COLO668 (cell line): ENCODE data around the gene HIRA.
A peak's percentile ranks its signal among the peaks of the same experiment; 100 is the strongest.
"Not testable (repeated sequence)": the region's sequence is repeated elsewhere in the genome, so short reads cannot be mapped to it uniquely, and the experiment has no call there.

Experiments used
- DNase-seq: peaks from one replicate; lab custom pipeline; 2025; ENCODE audit not compliant: unreplicated experiment; lab: John Stamatoyannopoulos, UW

HIRA gene

DNA sequence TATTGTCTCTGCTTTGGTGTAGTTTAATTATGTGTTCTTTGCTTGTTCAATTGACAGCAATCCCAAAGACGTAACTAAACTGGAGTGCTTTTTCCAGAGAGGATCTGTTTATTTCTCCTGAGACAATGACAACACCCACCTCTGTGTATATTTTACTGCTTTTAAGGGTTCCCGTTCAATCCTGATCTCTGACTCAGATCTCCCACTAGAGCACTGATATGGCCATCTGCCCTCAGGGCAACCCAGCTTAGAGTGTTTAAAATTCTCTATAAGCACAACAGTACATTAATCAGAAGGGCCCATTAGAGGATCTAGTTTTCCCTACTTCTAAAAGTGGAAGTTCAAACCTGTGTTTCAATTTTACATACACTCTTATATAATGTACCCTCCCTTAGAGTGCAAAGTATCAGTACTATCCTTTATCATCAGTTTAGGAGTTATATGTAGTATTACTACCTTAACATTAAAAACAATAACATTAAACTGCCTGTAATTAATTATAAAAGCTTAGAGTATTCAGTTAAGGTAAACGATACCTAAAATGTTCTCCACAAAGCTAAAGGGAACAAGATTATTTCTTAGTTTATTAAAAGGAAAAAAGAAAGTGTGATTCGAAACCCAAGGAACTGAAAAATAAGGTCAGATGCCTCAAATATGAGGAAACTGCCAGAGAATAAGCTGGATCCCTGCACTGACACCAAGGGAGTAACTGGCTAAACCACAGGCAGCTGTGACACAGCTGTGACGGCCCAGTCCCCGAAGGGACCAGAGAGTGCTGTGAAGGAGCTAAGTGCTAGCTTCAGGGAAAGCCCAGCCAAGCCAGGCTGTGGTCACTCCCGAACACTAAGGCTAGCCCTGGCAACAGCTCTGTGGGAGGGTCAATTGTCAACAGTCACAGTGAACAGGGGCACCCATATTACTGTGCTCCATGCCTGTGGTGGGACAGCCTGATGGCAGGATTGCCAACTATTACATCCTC is 32.2 kb upstream of the HIRA start:
- DNase-seq = no peak

DNA sequence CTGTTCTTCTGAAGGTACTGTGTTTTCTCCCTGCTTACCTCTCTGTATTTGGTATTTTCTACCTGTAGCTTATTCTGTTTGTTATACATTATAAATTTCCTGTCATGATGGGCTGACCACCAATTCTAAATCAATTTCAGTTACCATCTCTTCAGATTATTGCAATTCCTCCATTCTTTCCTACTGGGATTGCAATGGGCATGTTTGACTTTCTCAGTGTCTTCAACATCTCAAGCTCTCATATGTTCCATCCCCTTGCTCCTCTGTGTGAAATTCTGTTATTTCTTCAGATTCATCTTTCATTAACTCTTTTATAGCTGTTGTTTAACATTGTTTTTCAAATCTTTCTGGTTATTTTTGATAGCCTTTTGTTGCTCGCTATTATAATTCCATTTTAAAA is 31.5 kb upstream of the HIRA start:
- no peak for DNase-seq

DNA sequence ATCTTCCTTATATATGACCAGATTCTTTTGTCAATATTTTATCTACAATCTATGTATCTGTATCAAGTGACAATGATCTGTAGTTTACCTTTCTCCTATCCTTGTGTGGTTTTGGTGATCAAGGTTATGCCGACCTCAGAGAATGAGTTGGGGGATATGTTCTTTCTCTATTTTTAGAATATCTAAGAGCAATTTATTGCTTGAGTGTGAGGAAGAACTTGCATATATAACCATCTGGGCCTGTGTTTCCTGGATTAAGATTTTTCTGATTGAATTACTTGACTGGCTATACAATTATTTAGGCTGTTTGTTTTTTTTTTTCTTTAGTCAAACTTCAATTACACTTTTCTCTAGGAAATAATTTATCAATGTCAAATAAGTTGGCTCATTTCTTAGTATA is 30.0 kb upstream of the HIRA start:
- no peak for DNase-seq

DNA sequence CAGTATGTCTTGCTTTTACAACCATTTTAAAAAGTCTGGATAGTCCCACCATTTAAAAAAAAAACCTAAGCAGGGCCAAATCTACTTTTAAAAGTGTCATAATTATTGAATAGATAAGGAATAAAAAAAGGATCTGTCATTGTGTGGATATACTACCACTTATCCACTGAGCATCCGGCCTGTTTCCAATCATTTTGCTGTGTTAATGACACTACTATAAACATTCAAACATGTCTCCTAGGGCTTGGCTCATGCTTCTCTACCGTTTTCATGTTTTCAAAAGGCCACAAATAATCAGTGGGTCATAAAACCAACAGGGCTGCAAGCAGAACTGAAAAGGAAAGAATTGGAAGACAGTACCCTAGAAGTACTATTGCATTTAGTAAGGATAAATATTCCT is 28.5 kb upstream of the HIRA start:
- no peak for DNase-seq

GRCh38 chr22:19457828-19458428 is 26.4 kb upstream of the HIRA start:
- no peak for DNase-seq

DNA sequence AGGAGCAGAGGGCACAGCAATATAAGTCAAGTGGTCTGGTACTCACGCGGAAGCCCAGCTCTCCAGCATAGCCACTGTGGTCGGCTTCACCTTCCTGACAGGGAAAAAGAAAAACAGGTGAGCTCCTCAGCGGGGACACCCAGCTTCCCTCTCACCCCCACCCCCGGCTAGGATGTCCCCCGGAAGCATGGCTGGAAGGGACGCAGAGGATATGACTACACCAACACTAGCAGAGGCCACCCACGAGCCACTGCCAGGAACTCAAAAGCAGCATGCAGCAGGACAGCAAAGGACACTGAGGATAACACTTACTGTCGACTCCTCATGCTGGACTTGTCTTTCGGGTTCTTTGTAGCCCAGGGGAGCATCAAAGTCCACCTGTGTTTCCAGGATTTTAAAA is 25.0 kb upstream of the HIRA start:
- DNase-seq = no peak

DNA sequence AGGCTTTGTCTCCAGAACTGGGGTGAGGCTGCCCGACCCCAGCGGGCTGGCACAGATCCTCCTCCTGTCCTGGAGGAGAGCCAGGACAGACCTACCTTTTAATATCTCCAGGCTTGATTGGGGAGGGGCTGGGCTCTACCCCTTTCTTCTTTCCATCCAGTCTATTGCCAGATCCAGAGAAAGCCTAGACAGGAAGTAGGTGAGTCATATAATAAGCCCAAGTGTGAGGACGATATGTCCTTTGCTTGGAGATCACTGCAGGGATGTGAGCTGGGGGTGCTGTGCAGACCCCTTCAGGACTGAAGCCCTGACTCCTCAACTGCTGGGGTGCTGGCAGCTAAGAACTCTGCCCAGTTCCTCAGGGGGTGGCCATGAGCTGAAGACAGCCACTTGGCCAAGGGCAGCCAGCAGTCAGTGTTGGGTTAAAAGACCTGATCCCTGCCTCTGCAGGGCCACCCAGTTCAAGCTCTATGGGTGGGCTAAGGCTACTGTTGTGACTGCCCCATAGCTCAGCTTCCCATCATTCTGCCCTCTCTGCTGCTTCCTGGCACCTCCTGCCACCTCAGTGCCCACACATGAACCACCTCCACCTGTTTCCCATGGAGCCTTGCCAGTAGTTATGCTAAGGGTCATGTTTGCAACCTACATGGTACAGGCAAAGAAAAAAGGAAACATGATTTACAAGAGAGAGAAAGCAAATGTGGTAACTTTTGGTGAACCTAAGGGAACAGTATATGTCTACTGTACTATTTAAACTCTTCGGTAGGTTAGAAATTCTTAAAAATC is 24.2 kb upstream of the HIRA start:
- no peak for DNase-seq

GRCh38 chr22:19455033-19455432 is 23.5 kb upstream of the HIRA start:
- DNase-seq = no peak

GRCh38 chr22:19454156-19454555 is 22.6 kb upstream of the HIRA start:
- DNase-seq = no peak

- no peak for DNase-seq
Observed at GRCh38 chr22:19453718-19454117, 22.2 kb upstream of the HIRA start.

DNA sequence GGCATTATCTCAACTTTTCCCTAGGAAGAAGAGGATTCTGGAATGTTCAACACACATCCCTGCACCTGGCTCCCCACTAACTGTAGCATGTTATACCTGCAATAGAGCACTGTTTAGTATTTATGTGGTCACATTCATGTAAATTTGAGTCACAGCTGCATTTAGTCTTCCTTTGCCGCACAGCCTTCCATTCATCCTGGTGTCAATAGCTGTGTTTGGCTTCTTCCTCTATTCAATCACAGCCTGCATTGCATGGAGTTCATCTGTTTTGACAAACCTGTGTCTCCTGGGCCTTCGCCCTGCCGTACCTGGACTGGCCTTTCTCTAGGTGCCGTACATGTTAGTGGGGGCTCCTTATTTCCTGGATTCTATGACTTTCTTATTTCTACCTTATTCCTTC is 20.0 kb upstream of the HIRA start:
- DNase-seq = no peak

- no peak for DNase-seq
Observed at GRCh38 chr22:19450363-19451175, 19.0 kb upstream of the HIRA start.

DNA sequence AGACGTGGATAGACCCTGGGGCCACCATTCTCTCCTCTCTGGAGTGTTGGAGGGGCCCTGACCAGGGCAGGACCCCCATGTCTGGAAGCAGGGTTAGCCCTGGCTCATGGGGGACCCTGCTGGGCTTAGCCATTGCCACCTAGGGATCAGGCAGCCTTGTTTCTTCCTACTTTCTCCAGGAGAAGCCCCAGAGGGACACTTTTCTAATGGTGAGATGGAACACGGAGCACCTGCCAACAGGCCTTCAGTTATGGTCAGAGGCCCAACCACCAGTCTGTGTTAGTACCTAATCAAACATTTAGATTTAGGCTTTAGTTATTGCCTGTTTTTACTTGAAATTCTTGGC is 17.9 kb upstream of the HIRA start:
- DNase-seq = no peak

DNA sequence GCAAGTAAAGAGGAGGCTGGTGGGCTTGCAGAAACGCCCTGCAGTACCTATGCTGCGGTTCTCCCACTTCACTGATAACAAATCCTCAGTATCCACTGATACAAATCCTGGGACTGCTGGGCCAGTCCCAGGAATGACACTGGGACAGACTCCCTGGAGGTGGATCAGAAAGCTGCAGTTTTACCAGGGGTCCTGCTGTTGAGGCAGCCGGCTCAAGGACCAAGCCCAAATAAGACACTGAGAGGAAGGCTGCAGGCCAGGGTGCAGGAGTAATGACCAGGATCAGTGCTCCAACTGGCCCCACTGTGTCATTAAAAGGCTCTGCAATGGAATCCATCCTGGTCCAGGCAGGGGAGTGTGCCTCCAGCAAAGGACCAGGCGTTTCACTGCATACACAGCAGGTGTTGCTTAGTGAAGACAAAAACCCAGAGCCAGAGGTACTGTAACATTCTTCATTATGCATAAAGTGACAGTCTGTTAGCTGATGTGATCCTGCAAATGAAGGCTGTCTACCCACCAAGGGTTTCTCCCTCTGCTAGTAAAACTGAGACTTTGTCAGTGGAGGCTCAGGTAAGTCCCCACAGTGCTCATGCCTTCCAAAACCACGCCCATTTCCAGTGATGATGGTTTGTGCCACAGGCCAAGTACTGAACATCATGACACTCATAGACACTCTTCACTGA is 17.3 kb upstream of the HIRA start:
- no peak for DNase-seq

DNA sequence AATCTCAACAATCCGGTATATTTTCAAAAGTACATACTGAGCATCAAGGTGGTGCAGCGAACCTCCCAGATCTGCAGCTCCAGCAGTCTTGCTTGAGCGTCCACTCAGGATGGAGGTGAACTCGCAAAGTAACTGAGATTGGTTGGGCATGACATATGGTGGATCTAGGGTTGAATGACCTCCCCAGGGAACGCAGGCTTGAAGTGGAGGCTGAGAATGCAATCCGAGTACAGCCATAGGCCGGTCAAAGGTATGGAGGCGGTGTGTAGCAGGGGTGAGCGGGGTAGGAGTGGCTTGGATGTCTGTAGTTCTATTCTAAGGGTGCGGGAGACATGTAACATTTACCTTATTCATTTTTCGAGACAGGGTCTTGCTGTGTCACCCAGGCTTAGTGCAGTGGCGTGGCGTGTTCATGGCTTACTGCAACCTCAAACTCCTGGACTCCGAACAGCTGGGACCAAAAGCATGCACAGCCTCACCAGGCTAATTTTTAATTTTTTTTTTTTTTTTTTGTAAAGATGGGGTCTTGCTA is 16.6 kb upstream of the HIRA start:
- peak; percentile 61 for DNase-seq

DNA sequence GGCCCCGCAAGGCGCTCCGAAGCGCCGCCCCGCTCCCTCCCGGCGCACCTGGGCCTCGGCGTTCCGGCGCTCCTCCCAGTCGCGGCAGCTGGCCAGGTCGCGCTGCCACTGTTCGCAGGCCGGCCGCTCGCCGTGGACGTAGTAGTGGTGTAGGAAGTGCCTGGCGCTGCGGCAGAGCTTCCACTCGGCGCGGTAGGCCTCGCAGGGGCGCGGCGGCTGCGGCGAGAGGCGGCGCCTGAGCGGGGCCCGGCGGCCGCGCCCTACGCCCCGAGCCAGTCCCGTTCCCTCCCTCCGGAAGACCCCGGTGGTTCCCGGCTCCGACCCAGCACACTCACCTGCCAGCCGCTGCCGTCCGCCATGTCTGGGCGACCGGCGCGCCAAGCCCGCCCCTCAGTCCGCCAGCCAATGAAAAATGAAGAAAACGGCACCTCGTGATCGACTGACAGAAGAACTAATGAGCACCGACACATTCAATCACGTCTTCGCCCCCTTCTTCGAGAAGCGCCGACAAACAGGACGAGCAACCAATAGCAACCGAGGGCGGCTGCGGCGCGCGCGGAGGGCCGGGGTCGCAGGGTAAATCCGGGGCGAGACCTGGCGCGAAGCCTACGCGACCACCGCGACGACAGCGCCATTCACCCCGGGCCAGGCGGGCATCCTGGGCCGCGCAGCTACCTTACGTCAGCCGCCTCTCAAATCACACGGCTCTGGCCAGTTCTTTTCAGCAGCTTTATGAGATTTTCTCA is 16.0 kb upstream of the HIRA start, which contains the start of gene C22orf39:
Gene C22orf39 (minus strand): TSS at position 382 of the 746 bp plus-strand sequence. CDS start 23 bp downstream, at position 359.
- DNase-seq = peak; percentile 90

GRCh38 chr22:19446603-19447329 is 15.2 kb upstream of the HIRA start:
- no peak for DNase-seq

DNA sequence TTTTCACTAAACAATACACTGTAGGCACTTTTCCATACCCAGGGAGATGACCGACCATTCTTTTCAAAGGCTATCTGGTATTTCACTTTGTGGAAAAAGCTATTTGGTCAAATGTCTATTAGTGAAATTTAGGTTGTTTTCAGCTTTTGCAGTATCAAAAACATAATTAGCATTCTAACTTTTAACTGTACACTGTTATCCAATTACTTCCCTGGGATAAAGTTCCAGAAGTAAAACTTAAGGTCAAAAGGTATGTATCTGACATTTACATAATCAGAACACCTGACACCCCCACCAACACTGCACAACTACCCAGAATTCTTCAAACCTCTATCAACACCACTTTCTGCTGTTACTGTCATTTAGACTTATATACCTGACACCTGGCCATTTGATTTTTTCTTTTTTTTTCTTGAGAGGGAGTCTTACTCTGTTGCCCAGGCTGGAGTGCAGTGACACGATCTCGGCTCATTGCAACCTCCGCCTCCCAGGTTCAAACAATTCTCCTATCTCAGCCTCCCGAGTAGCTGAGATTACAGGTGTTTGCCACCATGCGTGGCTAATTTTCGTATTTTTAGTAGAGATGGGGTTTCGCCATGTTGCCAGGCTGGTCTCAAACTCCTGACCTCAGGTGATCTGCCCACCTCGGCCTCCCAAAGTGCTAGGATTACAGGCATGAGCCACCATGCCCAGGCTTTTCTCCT is 13.9 kb upstream of the HIRA start:
- not testable (repeated sequence) for DNase-seq
